ENCODE data around the gene MED29.

DNA sequence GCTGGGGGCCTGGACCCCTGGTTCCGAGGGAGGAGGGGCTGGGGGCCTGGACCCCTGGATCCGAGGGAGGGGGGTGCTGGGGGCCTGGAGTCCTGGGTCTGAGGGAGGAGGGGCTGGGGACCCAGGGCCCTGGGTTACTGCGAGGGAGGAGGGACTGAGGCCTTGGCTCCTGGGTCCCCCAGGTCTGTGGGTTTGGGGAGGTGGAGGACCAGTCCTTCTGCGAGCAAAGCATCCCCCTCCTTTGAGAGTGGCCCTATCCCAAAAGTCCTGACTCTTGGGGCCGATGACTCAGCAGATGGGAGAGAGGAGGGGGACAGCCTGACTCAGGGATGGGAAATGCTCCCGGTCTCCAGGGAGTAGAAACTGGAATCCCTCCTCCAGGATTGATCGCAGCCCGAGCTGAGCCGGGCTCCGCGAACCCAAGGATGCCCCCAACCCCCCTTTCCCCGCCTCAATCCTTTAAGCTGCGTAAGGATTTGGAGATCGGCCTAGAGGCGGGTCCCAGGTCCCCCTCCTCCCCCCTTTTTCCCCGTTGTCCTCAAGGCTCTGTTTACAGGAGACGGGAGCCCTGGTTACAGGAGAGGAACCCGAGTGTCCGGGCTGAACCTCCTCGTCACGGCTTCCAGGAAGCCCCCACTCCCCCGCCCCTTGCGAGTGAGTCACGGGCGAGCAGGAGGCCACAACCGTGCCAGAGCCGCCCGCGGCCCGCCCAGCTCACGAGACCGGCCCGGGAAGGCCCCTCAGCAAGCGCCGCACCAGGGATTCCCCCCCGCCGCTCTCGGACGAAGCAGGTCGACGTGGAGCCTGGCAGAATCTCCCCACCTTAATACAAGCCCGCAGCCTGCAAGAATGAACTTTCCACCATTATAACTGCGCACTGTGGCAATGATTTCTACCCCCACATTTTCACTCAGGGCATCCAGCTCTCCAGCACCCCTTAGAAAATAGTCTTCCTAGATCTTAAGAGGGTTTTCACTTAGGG is 12.4 kb downstream of the MED29 start:
- TF ChIP-seq YY1 (IDR thresholded peaks at IDR 0.05; ENCODE audit: insufficient read depth, insufficient read length) (no peak), ZNF274 (IDR thresholded peaks at IDR 0.05; ENCODE audit: low read depth, low read length) (no peak)
